ENCODE data around the gene PCDHAC2. TPM values are rescaled to one million over a fixed set of nuclear protein-coding genes. Genes with fewer than 3 reads are reported as not detected.

Gene PCDHAC2
- total RNA-seq, 1 donor from 2014 or later, result 2.3 TPM

GRCh38 chr5:140962190-140962589 is 4.1 kb upstream of the PCDHAC2 start:
- H3K36me3 Mint-ChIP-seq (ENCODE audit: unreplicated experiment), result no peaks in the 10 kb centered on the region
- peaks cover 5% of the 10 kb centered on the region for H3K27me3 Mint-ChIP-seq (ENCODE audit: unreplicated experiment)
- DNase-seq (ENCODE audit: extremely low spot score, unreplicated experiment), result no peak
- no peaks in the 10 kb centered on the region for H3K9me3 Mint-ChIP-seq (ENCODE audit: unreplicated experiment)
- H3K27ac Mint-ChIP-seq (ENCODE audit: unreplicated experiment), result no peak overlapping the region
- TF ChIP-seq, protein P1, sequence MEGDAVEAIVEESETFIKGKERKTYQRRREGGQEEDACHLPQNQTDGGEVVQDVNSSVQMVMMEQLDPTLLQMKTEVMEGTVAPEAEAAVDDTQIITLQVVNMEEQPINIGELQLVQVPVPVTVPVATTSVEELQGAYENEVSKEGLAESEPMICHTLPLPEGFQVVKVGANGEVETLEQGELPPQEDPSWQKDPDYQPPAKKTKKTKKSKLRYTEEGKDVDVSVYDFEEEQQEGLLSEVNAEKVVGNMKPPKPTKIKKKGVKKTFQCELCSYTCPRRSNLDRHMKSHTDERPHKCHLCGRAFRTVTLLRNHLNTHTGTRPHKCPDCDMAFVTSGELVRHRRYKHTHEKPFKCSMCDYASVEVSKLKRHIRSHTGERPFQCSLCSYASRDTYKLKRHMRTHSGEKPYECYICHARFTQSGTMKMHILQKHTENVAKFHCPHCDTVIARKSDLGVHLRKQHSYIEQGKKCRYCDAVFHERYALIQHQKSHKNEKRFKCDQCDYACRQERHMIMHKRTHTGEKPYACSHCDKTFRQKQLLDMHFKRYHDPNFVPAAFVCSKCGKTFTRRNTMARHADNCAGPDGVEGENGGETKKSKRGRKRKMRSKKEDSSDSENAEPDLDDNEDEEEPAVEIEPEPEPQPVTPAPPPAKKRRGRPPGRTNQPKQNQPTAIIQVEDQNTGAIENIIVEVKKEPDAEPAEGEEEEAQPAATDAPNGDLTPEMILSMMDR (IDR thresholded peaks at IDR 0.05), result no peak
- H3K4me1 Mint-ChIP-seq (ENCODE audit: unreplicated experiment), result peaks cover 23% of the 10 kb centered on the region
- no peak overlapping the region for H3K4me3 Mint-ChIP-seq (ENCODE audit: unreplicated experiment)

GRCh38 chr5:140964356-140964755 is 1.9 kb upstream of the PCDHAC2 start:
- TF ChIP-seq, protein P1 (IDR thresholded peaks at IDR 0.05), result no peak
- Mint-ChIP-seq H3K27me3 (ENCODE audit: unreplicated experiment) (peaks cover 5% of the 10 kb centered on the region), H3K9me3 (ENCODE audit: unreplicated experiment) (no peaks in the 10 kb centered on the region), H3K27ac (ENCODE audit: unreplicated experiment) (no peak overlapping the region), H3K4me3 (ENCODE audit: unreplicated experiment) (no peak overlapping the region), H3K36me3 (ENCODE audit: unreplicated experiment) (no peaks in the 10 kb centered on the region), H3K4me1 (ENCODE audit: unreplicated experiment) (peaks cover 25% of the 10 kb centered on the region)
- no peak for DNase-seq (ENCODE audit: extremely low spot score, unreplicated experiment)

GRCh38 chr5:140965905-140966292 is 377 bp upstream of the PCDHAC2 start:
- H3K9me3 Mint-ChIP-seq (ENCODE audit: unreplicated experiment), result no peaks in the 10 kb centered on the region
- H3K4me3 Mint-ChIP-seq (ENCODE audit: unreplicated experiment), result peak overlapping the region; percentile 93
- peaks cover 25% of the 10 kb centered on the region for H3K4me1 Mint-ChIP-seq (ENCODE audit: unreplicated experiment)
- DNase-seq (ENCODE audit: extremely low spot score, unreplicated experiment), result no peak
- no peaks in the 10 kb centered on the region for H3K36me3 Mint-ChIP-seq (ENCODE audit: unreplicated experiment)
- TF ChIP-seq, protein P1 (IDR thresholded peaks at IDR 0.05), result no peak
- H3K27me3 Mint-ChIP-seq (ENCODE audit: unreplicated experiment), result peaks cover 5% of the 10 kb centered on the region
- H3K27ac Mint-ChIP-seq (ENCODE audit: unreplicated experiment), result peak overlapping the region; percentile 81

- no peak overlapping the region for H3K27ac Mint-ChIP-seq (ENCODE audit: unreplicated experiment)
- peaks cover 5% of the 10 kb centered on the region for H3K27me3 Mint-ChIP-seq (ENCODE audit: unreplicated experiment)
- peaks cover 24% of the 10 kb centered on the region for H3K4me1 Mint-ChIP-seq (ENCODE audit: unreplicated experiment)
- H3K4me3 Mint-ChIP-seq (ENCODE audit: unreplicated experiment), result peak overlapping the region; percentile 93
- DNase-seq (ENCODE audit: extremely low spot score, unreplicated experiment), result no peak
- no peaks in the 10 kb centered on the region for H3K9me3 Mint-ChIP-seq (ENCODE audit: unreplicated experiment)
- H3K36me3 Mint-ChIP-seq (ENCODE audit: unreplicated experiment), result no peaks in the 10 kb centered on the region
- TF ChIP-seq, protein P1 (IDR thresholded peaks at IDR 0.05), result no peak
Measured at GRCh38 chr5:140967226-140967893, 1.1 kb downstream of the PCDHAC2 start.

DNA sequence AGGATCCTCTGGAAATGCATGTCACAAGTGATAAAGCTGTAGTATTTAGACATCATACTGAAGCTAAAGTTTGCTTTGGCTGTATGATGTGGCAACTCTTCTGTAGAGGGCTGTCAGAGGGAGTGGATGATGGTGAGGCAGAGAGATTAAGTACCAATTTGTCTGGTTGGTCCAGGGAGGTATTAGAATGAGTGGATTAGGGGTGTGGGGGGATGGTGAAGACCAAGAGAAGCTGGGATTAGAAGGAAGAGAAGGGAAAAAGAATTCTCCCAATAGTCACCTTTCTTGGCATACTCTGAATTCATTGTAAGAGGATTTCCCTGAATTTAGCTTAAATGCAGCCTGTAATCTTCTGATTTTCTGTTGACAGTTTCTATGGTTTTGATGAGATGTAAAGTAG is 3.6 kb downstream of the PCDHAC2 start:
- no peak for DNase-seq (ENCODE audit: extremely low spot score, unreplicated experiment)
- no peak overlapping the region for H3K27ac Mint-ChIP-seq (ENCODE audit: unreplicated experiment)
- peaks cover 4% of the 10 kb centered on the region for H3K27me3 Mint-ChIP-seq (ENCODE audit: unreplicated experiment)
- H3K36me3 Mint-ChIP-seq (ENCODE audit: unreplicated experiment), result no peaks in the 10 kb centered on the region
- TF ChIP-seq, protein P1 (IDR thresholded peaks at IDR 0.05), result no peak
- H3K9me3 Mint-ChIP-seq (ENCODE audit: unreplicated experiment), result no peaks in the 10 kb centered on the region
- no peak overlapping the region for H3K4me3 Mint-ChIP-seq (ENCODE audit: unreplicated experiment)
- H3K4me1 Mint-ChIP-seq (ENCODE audit: unreplicated experiment), result peaks cover 21% of the 10 kb centered on the region
